DND-41 (cell line): ENCODE results near the gene LGALS3BP.

ENCODE experiments used
- EZH2 ChIP-seq: IDR thresholded peaks from 3 replicates; pipeline ENCODE4 v1.6.1; 2012; ENCODE audit warnings: borderline replicate concordance, low read depth, mild to moderate bottlenecking, moderate library complexity, low read length, inconsistent platforms; ENCODE audit not compliant: severe bottlenecking
- TF ChIP-seq, protein P1 (sequence below): IDR thresholded peaks from 2 replicates; pipeline ENCODE4 v1.5.1; 2012; ENCODE audit warnings: borderline replicate concordance, low read length, moderate library complexity, mild to moderate bottlenecking; ENCODE audit not compliant: poor library complexity, severe bottlenecking; ENCODE audit errors: extremely low read depth

DNA sequence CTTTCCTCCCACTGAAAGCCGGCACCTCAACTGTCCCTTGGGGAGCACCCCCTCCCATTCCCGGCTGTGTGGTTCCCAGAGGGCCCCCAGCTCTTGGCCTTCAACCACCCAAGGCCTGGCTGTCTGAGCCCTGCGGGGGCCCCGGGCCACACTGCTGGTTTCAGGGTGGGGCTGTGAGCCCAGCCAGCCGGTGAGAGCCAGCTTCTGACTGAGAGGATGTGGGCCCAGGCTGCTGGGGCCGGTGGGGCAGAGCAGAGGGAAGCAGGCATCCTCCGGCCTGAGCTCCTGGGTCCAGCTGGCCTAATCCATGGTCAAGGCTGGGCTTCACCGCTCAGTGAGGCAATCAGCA is 875 bp upstream of the LGALS3BP start:
- TF ChIP-seq, protein P1, sequence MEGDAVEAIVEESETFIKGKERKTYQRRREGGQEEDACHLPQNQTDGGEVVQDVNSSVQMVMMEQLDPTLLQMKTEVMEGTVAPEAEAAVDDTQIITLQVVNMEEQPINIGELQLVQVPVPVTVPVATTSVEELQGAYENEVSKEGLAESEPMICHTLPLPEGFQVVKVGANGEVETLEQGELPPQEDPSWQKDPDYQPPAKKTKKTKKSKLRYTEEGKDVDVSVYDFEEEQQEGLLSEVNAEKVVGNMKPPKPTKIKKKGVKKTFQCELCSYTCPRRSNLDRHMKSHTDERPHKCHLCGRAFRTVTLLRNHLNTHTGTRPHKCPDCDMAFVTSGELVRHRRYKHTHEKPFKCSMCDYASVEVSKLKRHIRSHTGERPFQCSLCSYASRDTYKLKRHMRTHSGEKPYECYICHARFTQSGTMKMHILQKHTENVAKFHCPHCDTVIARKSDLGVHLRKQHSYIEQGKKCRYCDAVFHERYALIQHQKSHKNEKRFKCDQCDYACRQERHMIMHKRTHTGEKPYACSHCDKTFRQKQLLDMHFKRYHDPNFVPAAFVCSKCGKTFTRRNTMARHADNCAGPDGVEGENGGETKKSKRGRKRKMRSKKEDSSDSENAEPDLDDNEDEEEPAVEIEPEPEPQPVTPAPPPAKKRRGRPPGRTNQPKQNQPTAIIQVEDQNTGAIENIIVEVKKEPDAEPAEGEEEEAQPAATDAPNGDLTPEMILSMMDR = no peak
- no peak for TF ChIP-seq EZH2
